Fibroblast of peridontal ligament (primary cell): ENCODE measurements around the gene RTEL1.
"Not testable (repeated sequence)": the region's sequence is repeated elsewhere in the genome, so short reads cannot be mapped to it uniquely, and the experiment has no call there.

Experiments
- DNase-seq: peaks from one replicate; pipeline ENCODE4 v3.0.0-alpha.2; 2010; ENCODE audit errors: extremely low read depth

RTEL1 gene

DNA sequence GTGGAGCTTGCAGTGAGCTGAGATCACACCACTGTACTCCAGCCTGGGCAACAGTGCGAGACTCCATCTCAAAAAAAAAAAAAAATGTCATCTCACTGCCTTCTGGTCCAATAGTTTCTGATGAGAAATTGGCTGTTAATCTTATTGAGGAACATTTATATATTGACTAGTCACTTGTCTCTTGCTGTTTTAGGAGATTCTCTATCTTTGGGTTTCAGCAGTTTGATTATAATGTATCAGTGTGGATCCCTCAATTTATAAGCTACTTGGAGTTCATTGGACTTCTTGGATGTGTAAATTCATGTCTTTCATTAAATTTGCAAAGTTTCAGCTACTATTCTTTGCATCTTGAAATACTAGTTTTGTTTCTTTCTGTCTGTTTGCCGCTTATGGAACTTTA, 60.9 kb downstream of the RTEL1 start:
- no peak for DNase-seq

DNA sequence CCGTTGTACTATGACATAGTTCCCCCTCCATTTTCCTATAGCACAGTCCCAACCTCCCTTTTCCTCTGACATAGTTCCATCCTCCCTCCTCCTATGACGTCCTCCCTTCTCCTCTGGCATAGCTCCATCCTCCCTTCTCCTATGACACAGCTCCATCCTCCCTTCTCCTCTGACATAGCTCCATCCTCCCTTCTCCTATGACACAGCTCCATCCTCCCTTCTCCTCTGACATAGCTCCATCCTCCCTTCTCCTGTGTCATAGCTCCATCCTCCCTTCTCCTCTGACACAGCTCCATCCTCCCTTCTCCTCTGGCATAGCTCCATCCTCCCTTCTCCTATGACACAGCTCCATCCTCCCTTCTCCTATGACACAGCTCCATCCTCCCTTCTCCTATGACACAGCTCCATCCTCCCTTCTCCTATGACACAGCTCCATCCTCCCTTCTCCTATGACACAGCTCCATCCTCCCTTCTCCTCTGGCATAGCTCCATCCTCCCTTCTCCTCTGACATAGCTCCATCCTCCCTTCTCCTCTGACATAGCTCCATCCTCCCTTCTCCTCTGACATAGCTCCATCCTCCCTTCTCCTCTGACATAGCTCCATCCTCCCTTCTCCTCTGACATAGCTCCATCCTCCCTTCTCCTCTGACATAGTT, 65.0 kb downstream of the RTEL1 start:
- DNase-seq: not testable (repeated sequence)

DNA sequence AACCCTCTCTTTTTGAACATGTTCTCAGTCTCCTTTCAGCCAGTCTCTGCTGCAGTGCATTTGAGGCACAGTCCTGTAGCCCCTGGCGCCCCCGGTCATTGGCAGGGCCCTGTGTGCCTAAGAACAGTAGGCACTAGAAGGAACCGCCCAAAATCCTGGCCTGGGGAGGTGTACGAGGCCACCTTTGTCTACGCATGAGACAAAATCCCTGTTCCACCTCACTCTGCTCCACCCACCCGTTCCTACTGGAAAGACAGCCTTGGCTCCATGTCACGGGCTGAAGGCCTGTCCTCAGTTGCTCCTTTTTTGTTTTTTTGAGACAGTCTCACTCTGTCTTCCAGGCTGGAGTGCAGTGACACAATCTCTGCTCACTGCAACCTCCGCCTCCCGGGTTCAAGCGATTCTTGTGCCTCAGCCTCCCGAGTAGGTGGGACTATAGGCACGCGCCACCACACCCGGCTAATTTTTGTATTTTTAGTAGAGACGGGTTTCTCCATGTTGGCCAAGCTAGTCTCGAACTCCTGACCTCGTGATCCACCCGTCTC, 72.1 kb downstream of the RTEL1 start:
- DNase-seq: not testable (repeated sequence)

DNA sequence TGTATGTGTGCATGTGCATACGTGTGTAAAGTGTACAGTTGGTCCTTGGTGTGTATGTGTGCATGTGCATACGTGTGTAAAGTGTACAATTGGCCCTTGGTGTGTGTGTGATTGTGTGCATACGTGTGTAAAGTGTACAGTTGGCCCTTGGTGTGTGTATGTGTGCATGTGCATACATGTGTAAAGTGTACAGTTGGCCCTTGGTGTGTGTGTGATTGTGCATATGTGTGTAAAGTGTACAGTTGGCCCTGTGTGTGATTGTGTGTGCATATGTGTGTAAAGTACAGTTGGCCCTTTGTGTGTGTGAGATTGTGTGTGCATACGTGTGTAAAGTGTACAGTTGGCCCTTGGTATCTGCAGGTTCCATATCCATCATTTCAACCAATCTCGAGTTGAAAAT, 73.3 kb downstream of the RTEL1 start:
- no peak for DNase-seq

DNA sequence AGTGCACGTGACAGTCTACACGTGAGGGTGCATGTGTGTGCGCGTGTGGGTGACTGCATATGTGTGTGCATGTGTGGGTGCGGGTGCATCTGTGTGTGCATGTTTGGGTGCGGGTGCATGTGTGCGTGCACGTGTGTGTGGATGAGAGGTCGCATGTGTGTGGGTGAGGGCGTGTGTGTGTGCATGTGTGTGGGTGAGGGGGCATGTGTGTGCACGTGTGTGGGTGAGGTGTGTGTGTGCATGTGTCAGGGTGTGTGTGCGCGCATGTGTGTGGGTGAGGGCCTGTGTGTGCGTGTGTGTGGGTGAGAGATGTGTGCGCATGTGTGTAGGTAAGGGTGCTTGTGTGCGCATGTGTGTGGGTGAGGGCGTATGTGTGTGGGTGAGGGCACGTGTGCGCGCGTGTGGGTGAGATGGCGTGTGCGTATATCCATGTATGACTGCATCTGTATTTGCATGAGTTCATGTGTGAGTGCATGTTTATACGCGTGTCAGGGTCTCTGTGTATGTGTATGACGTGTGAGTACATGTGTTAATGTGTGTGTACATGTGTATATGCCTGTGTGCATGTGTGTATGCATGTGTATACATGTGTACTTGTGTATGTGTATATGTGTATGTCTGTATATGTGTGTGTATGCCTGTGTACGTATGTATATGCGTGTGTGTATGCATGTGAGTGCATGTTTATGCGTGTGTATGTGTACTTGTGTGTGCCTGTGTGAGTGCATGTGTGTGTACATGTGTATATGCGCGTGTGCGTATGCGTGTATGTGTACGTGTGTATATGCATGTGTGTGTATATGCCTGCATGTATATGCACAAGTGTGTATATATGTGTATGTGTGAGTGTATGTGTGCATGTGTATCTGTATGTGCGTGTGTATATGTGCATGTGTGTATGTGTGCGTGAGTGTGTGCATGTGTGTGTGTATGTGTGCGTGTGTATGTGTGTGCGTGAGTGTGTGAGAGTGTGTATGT, 74.3 kb downstream of the RTEL1 start:
- no peak for DNase-seq

DNA sequence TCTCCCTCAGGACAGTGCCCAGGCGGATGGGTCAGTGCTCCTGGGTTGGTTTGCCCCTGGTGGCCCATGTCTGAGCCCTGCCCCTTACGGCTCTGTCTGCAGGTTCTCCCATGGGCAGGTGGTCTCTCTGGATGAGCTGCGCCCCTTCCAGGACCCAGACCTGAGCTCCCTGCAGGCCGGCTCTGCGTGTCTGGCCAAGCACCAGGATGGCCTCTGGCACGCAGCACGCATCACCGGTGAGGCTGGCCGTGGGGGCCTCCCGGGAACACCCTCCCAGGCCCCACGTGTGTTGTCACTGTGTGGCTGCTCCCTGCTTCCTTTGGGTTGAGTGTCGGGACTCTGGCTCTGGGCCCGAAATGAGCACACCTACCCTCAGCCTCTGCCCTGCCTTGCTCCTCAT, 75.0 kb downstream of the RTEL1 start:
- no peak for DNase-seq

DNA sequence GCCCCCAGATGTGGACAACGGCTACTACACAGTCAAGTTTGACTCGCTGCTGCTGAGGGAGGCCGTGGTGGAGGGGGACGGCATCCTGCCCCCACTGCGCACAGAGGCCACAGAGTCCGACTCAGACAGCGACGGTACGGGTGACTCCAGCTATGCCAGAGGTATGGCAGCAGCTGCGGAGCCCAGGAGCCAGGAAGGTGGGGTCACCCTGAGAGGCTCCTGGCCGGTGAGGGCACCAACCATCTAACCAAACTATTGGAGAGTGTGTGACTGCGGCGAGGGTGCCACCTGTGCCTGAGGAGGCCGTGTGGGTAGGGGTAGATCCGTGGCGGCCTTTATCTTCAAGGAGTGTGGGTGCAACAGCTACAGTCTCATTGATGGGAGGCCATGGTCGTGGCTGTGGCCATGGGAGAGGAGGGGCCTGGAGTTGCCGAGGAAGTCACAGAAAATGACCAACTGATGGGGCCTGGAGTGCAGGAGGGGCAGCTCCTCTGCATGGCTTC, 75.5 kb downstream of the RTEL1 start:
- no peak for DNase-seq

DNA sequence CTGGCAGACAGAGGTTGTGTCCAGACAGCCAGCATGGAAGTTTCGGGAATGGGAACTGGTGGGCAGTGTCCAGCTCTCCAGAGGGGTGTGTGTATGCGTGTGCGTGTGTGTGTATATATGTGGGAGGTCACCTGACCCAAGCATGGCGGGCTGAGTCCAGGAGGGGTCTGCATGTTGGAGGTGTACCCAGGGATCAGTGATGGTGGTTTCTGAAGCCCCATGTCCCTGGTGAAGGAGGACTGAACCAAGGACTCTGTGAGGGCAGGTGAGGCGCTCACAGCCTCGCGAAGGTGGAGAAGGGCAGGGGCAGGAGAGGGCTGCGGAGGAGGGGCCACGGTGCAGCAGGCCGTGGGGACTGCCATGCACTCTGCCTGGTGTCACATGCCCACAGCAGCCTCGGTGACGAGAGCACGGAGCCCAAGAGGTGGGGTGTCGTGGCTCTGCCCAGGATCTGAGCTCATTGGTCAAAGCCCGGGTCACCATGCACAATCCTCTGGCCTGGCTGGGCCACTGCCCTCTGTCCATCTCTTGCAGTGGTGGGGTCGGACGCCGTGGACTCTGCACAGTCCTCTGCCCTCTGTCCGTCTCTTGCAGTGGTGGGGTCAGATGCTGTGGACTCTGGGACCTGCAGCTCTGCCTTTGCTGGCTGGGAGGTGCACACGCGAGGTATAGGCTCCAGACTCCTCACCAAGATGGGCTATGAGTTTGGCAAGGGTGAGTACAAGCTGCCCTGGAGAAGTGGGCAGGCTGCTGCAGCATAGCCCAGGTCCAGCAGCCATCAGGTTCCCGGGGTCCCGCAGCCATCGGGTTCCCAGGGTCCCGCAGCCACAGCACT, 76.2 kb downstream of the RTEL1 start:
- DNase-seq: no peak

DNA sequence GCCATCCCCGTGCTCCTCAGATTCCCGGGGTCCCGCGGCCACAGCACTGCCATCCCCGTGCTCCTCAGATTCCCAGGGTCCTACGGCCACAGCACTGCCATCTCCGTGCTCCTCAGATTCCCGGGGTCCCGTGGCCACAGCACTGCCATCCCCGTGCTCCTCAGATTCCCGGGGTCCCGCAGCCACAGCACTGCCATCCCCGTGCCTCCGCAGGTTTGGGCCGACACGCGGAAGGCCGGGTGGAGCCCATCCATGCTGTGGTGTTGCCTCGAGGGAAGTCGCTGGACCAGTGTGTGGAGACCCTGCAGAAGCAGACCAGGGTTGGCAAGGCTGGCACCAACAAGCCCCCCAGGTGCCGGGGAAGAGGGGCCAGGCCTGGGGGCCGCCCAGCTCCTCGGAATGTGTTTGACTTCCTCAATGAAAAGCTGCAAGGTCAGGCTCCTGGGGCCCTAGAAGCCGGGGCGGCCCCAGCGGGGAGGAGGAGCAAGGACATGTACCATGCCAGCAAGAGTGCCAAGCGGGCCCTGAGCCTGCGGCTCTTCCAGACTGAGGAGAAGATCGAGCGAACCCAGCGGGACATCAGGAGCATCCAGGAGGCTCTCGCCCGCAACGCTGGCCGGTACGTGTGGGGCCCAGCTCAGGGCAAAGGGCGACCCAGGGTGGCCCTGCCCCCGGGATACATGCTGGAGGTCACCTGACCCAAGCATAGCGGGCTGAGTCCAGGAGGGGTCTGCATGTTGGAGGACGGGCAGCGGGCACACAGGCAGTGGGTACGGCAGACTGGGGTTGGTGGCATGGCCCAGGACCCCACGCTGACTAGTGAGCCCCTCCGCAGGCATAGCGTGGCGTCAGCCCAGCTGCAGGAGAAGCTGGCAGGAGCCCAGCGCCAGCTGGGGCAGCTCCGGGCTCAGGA, 77.1 kb downstream of the RTEL1 start:
- DNase-seq: no peak

DNA sequence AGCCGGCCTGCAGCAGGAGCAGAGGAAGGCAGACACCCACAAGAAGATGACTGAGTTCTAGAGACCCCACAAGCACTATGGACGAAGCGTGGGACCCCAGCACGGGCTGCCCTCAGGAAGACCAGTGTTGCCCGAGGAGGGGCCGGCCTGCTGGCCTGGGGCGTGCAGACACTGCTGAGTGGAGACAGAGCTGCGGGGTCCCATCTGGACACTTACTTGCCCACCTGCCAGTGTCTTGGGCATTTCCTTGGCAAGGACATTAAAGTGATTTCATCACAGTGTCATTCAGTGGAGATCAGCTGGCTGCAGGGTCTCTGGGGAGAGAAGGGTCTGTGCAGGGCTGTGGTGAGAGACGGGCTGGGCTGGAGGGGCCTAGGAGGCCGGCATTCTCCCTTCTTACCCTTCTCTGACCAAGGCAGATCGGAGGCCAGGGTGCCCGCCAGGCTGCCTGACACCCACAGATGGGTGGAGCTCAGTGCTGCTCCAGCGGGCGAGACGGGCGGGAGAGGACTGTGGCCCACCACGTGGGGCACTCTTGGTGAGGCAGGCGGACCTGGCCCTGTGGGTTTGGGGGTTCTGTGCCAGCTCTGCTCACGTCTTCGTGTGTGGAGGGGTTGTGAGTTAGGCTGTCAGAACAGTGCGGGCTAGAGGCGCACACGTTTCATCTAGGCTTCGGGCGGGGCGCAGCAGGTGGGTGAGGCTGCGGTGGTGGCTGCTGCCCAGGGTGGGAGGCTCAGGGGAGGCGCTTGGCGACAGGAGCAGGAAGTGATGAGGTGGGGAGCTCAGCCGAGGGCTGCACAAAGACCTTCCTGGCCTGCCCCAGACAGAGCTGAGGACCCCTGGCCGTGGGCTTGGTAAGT, 78.0 kb downstream of the RTEL1 start, which contains the start of gene LIME1:
Gene LIME1 (plus strand): TSS at position 806 of the 860 bp plus-strand sequence. CDS start 886 bp downstream, outside the sequence.
- DNase-seq: no peak

DNA sequence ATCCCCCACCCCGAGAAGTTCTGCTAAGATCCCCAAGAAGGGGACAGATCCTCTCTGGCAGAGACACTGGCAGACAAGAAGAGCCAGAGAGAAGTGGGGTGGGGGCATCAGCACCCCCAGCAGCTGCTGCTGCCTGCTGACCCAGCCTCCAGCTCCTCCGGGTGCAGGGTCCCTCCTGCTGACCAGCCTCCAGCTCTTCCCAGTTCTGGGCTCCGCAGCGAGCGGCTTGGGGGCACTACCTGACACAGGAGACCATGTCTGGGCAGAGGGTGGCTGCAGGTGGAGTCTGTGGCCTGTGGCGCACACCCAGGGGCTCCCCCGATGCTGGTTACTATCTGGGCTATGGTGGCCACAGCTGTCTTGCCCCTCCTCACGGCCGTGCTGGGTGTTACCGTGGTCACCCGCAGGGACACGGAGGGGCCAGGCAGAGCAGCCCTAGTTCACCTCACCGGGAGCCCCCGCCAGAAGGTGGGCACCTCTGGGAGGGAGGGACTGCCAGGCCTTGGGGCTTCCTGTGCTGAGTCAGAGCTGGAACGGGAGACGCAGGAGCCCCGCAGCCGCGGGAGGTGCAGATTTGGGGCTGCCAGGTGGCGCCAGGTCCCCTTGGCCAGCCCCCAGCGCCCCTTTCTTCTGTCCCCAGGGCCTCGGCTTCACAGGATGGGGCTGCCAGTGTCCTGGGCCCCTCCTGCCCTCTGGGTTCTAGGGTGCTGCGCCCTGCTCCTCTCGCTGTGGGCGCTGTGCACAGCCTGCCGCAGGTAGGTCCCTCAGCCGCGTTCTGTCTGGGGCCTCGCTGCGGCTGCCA, 79.0 kb downstream of the RTEL1 start:
- DNase-seq: no peak

DNA sequence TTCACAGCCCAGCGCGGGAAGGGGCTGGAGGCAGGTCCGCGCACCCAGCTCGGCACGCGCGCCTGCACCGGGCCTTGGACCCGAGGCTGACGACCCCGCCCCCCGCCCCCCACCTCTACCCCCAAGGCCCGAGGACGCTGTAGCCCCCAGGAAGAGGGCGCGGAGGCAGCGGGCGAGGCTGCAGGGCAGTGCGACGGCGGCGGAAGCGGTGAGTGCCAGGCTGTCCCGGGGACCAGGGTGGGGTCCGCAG, 79.5 kb downstream of the RTEL1 start:
- no peak for DNase-seq

DNA sequence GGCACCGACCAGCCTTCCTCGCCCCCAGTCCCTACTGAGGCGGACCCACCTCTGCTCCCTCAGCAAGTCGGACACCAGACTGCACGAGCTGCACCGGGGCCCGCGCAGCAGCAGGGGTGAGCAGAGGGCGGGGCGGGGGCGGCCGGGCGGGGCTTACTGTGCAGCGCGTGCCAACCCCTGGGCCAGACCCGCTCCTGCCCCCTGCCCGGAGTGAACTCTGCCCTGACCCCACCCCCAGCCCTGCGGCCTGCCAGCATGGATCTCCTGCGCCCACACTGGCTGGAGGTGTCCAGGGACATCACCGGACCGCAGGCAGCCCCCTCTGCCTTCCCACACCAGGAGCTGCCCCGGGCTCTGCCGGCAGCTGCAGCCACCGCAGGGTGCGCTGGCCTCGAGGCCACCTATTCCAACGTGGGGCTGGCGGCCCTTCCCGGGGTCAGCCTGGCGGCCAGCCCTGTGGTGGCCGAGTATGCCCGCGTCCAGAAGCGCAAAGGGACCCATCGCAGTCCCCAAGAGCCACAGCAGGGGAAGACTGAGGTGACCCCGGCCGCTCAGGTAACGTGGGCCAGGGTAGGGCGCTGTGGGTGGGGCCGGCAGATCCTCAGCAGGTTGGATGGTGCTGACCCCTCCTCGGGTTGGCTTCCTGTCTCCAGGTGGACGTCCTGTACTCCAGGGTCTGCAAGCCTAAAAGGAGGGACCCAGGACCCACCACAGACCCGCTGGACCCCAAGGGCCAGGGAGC, 80.0 kb downstream of the RTEL1 start:
- DNase-seq: no peak

DNA sequence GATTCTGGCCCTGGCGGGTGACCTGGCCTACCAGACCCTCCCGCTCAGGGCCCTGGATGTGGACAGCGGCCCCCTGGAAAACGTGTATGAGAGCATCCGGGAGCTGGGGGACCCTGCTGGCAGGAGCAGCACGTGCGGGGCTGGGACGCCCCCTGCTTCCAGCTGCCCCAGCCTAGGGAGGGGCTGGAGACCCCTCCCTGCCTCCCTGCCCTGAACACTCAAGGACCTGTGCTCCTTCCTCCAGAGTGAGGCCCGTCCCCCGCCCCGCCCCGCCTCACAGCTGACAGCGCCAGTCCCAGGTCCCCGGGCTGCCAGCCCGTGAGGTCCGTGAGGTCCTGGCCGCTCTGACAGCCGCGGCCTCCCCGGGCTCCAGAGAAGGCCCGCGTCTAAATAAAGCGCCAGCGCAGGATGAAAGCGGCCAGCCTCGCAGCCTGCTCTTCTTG, 80.6 kb downstream of the RTEL1 start:
- DNase-seq: no peak

DNA sequence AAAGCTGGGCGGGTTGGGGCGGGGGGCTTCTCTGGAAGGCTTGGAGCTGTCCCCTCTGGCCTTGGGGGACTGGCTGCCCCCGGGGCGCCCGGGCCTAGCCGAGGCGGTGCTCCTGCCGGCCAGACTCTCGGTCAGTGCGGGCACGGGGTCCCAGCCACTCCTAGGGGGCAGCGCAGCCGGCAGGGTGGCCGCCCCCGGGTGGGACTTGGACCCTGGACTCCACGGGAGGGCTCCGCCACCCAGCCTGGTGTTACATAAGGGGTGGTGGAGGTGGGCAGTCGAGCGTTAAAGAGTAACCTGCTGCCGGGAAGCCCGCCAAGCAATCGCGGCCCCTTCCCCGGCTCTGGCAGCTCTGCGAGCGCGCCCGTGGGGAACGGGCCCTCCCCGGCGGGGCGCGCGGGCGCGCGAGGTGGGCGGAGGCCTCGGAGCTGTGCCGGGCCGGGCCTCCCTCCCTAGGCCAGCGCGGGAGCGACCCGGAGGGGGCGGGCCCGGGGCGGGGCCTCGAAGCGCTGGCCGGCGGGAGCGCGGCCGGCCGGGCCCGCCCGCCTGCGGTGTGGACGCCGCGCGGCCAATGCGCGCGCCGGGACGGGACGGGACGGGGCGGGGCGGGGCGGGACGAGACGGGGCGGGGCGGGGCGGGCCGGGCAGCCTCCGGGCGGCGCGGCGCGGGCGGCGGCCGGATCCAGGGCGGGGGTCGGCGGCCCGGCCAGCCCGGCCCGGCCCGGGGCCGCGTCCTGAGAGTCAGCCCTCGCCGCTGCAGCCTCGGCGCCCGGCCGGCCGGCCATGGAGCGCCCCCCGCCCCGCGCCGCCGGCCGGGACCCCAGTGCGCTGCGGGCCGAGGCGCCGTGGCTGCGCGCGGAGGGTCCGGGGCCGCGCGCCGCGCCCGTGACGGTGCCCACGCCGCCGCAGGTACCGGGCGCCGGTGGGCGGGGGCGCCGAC, 81.3 kb downstream of the RTEL1 start, which contains the start of gene SLC2A4RG:
Gene SLC2A4RG (plus strand): TSS at position 647 of the 940 bp plus-strand sequence. CDS start 137 bp downstream, at position 784.
- peak; percentile 58 for DNase-seq

DNA sequence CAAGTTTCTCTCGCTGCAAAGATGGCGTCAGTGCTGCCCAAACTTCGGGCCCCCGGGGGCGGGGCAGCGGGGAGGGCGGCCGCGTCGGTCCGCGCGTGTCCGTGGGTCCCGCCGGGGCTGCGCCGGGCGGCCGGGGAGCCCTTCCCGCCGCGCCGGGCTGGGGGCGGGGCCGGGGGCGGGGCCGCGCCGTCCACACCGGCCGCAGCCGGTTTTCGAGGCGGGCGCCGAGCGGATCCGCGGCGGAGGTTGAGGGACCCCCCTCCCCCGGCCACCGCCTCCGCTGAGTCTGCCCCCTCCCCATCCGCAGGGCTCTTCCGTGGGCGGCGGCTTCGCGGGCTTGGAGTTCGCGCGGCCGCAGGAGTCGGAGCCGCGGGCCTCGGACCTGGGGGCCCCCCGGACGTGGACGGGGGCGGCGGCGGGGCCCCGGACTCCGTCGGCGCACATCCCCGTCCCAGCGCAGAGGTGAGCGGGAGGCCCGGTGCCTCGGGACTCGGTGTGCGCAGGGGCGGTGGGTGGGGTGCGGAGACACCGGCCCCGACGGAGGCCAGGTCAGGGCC, 82.0 kb downstream of the RTEL1 start:
- peak; percentile 25 for DNase-seq
